ENCODE results near the gene LRRC23. TPM values are rescaled to one million over a fixed set of nuclear protein-coding genes. Genes with fewer than 3 reads are reported as not detected.

The LRRC23 gene
- total RNA-seq, 6 experiments from 2014 or later = 5.5 to 7.9 (median 6.6) TPM

GRCh38 chr12:6961278-6961694, 56.7 kb downstream of the LRRC23 start:
- Mint-ChIP-seq H3K27me3 (ENCODE audit: insufficient read depth) (no peaks in the 10 kb centered on the region), H3K36me3 (ENCODE audit: low read depth) (peaks cover 7% of the 10 kb centered on the region), H3K4me3 (peak overlapping the region; percentile 61; the same call in 1 of the 2 replicates), H3K27ac (peak overlapping the region; percentile 95), H3K4me1 (ENCODE audit: low read depth) (peaks cover 25% of the 10 kb centered on the region), H3K9me3 (no peaks in the 10 kb centered on the region)
- TF ChIP-seq, protein P1, sequence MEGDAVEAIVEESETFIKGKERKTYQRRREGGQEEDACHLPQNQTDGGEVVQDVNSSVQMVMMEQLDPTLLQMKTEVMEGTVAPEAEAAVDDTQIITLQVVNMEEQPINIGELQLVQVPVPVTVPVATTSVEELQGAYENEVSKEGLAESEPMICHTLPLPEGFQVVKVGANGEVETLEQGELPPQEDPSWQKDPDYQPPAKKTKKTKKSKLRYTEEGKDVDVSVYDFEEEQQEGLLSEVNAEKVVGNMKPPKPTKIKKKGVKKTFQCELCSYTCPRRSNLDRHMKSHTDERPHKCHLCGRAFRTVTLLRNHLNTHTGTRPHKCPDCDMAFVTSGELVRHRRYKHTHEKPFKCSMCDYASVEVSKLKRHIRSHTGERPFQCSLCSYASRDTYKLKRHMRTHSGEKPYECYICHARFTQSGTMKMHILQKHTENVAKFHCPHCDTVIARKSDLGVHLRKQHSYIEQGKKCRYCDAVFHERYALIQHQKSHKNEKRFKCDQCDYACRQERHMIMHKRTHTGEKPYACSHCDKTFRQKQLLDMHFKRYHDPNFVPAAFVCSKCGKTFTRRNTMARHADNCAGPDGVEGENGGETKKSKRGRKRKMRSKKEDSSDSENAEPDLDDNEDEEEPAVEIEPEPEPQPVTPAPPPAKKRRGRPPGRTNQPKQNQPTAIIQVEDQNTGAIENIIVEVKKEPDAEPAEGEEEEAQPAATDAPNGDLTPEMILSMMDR (IDR thresholded peaks at IDR 0.05) = no peak
- no peak for DNase-seq

- TF ChIP-seq, protein P1 (IDR thresholded peaks at IDR 0.05) = peak; percentile 71
- DNase-seq = peak; percentile 45
- Mint-ChIP-seq H3K27ac (peak overlapping the region; percentile 95), H3K9me3 (no peaks in the 10 kb centered on the region), H3K36me3 (ENCODE audit: low read depth) (peaks cover 9% of the 10 kb centered on the region), H3K27me3 (ENCODE audit: insufficient read depth) (no peaks in the 10 kb centered on the region), H3K4me3 (peak overlapping the region; percentile 61; the same call in 1 of the 2 replicates), H3K4me1 (ENCODE audit: low read depth) (peaks cover 25% of the 10 kb centered on the region)
These were observed 57.2 kb downstream of the LRRC23 start for GRCh38 chr12:6961695-6962284.

GRCh38 chr12:6962285-6963015, 57.8 kb downstream of the LRRC23 start:
- no peaks in the 10 kb centered on the region for H3K27me3 Mint-ChIP-seq (ENCODE audit: insufficient read depth)
- H3K4me1 Mint-ChIP-seq (ENCODE audit: low read depth) = peaks cover 25% of the 10 kb centered on the region
- H3K4me3 Mint-ChIP-seq = no peak overlapping the region; the same call in 1 of the 2 replicates
- no peaks in the 10 kb centered on the region for H3K9me3 Mint-ChIP-seq
- no peak for DNase-seq
- TF ChIP-seq, protein P1 (IDR thresholded peaks at IDR 0.05) = no peak
- peak overlapping the region; percentile 95 for H3K27ac Mint-ChIP-seq
- peaks cover 9% of the 10 kb centered on the region for H3K36me3 Mint-ChIP-seq (ENCODE audit: low read depth)

DNA sequence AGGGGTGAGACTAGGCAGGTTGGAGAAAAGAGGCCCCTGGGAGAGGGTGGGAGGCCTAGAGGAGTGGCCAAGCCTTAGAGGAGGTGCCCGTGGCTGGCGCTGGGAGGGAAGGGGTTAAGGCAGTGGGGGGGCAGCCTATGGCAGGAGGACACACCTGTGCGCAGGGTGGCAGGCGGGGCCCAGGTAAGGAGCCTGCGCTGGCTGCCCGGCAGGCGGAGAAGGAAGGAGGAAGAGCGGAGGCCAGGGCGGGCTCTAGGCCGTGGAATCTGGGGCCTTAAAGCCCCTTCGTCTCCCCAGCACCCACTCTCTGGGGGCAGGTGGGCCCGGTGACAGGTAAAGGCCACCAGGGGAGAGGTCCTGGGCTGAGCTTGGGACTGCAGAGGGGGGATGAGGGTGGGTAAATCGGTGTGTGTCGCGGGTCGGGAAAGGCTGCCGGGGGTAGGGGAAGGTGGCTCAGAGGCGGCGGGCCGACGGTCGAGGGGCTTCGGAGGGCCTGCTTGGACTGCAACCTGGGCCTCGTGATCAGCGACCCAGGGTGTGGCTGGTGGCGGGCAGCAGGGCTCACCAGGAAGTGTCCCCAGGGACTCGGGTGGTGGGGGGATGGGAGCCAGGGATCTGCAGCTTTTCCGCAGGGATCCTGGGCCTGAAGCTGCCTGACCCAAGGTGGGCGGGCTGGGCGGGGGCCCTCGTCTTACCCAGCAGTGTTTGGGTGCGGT, 58.6 kb downstream of the LRRC23 start:
- H3K27ac Mint-ChIP-seq = 0 out of 2 replicates have a peak overlapping the region, but pooled peaks have one; percentile 33
- peaks cover 9% of the 10 kb centered on the region for H3K36me3 Mint-ChIP-seq (ENCODE audit: low read depth)
- no peaks in the 10 kb centered on the region for H3K9me3 Mint-ChIP-seq
- H3K4me3 Mint-ChIP-seq = no peak overlapping the region
- peaks cover 25% of the 10 kb centered on the region for H3K4me1 Mint-ChIP-seq (ENCODE audit: low read depth)
- TF ChIP-seq, protein P1 (IDR thresholded peaks at IDR 0.05) = no peak
- no peak for DNase-seq
- no peaks in the 10 kb centered on the region for H3K27me3 Mint-ChIP-seq (ENCODE audit: insufficient read depth)

Small RNA genes within 50 kb of the gene (microRNA-seq; reads per million reads assigned to microRNA genes)
- gene MIR141 = not detected
- gene MIR200C = 15.4 reads per million, percentile 20 among the genes with 10 or more reads in this experiment

Other genes with a start within 250 kb of the LRRC23 start
- gene ING4, start 241.7 kb upstream of the LRRC23 start, total RNA-seq (2021; fragmentation: NEBNext Ultra II Directional; extraction: Animal tissue kit (Norgen Biotek cat#: 25700)) = 10 to 100 TPM; 19.7 to 26.8 (median 21.7) TPM
- gene ZNF384, start 215.4 kb upstream of the LRRC23 start, total RNA-seq (2021; fragmentation: NEBNext Ultra II Directional; extraction: Animal tissue kit (Norgen Biotek cat#: 25700)) = 10 to 100 TPM; 32.8 to 43.9 (median 41.1) TPM
- gene PIANP, start 204.0 kb upstream of the LRRC23 start, total RNA-seq (2021; fragmentation: NEBNext Ultra II Directional; extraction: Animal tissue kit (Norgen Biotek cat#: 25700)) = 1 to 10 TPM; 2.6 to 4.6 (median 3.8) TPM
- 100 to 1,000 TPM; 103 to 122 (median 108) TPM for gene COPS7A, start 180.8 kb upstream of the LRRC23 start, total RNA-seq (2021; fragmentation: NEBNext Ultra II Directional; extraction: Animal tissue kit (Norgen Biotek cat#: 25700))
- 100 to 1,000 TPM; 273 to 329 (median 298) TPM for gene MLF2, start 151.7 kb upstream of the LRRC23 start, total RNA-seq (2021; fragmentation: NEBNext Ultra II Directional; extraction: Animal tissue kit (Norgen Biotek cat#: 25700))
- gene PTMS, start 138.5 kb upstream of the LRRC23 start, total RNA-seq (2021; fragmentation: NEBNext Ultra II Directional; extraction: Animal tissue kit (Norgen Biotek cat#: 25700)) = 100 to 1,000 TPM; 423 to 607 (median 561) TPM
- gene LAG3, start 132.3 kb upstream of the LRRC23 start, total RNA-seq (2021; fragmentation: NEBNext Ultra II Directional; extraction: Animal tissue kit (Norgen Biotek cat#: 25700)) = under 1 TPM; 0.15 to 0.64 (median 0.50) TPM
- under 1 TPM in 3 of 6 experiments, not detected in 3; 0.11 to 0.25 (median 0.11) TPM for gene CD4, start 115.3 kb upstream of the LRRC23 start, total RNA-seq (2021; fragmentation: NEBNext Ultra II Directional; extraction: Animal tissue kit (Norgen Biotek cat#: 25700))
- 1 to 10 TPM in 5 of 6 experiments, under 1 TPM in 1; 0.78 to 3.1 (median 2.6) TPM for gene GPR162, start 83.0 kb upstream of the LRRC23 start, total RNA-seq (2021; fragmentation: NEBNext Ultra II Directional; extraction: Animal tissue kit (Norgen Biotek cat#: 25700))
- gene P3H3, start 76.4 kb upstream of the LRRC23 start, total RNA-seq (2021; fragmentation: NEBNext Ultra II Directional; extraction: Animal tissue kit (Norgen Biotek cat#: 25700)) = 100 to 1,000 TPM in 4 of 6 experiments, 10 to 100 TPM in 2; 94.0 to 109 (median 103) TPM
- gene GNB3, start 63.9 kb upstream of the LRRC23 start, total RNA-seq (2021; fragmentation: NEBNext Ultra II Directional; extraction: Animal tissue kit (Norgen Biotek cat#: 25700)) = 1 to 10 TPM; 4.3 to 7.2 (median 6.3) TPM
- 10 to 100 TPM; 24.0 to 62.5 (median 56.3) TPM for gene CDCA3, start 53.5 kb upstream of the LRRC23 start, total RNA-seq (2021; fragmentation: NEBNext Ultra II Directional; extraction: Animal tissue kit (Norgen Biotek cat#: 25700))
- 100 to 1,000 TPM; 149 to 211 (median 182) TPM for gene USP5, start 52.7 kb upstream of the LRRC23 start, total RNA-seq (2021; fragmentation: NEBNext Ultra II Directional; extraction: Animal tissue kit (Norgen Biotek cat#: 25700))
- gene TPI1, start 37.3 kb upstream of the LRRC23 start, total RNA-seq (2021; fragmentation: NEBNext Ultra II Directional; extraction: Animal tissue kit (Norgen Biotek cat#: 25700)) = 100 to 1,000 TPM; 853 to 931 (median 870) TPM
- gene SPSB2, start 31.5 kb upstream of the LRRC23 start, total RNA-seq (2021; fragmentation: NEBNext Ultra II Directional; extraction: Animal tissue kit (Norgen Biotek cat#: 25700)) = 10 to 100 TPM; 12.1 to 13.9 (median 13.0) TPM
- 10 to 100 TPM; 18.9 to 26.9 (median 24.7) TPM for gene ENO2, start 9.8 kb downstream of the LRRC23 start, total RNA-seq (2021; fragmentation: NEBNext Ultra II Directional; extraction: Animal tissue kit (Norgen Biotek cat#: 25700))
- gene ATN1, start 23.1 kb downstream of the LRRC23 start, total RNA-seq (2021; fragmentation: NEBNext Ultra II Directional; extraction: Animal tissue kit (Norgen Biotek cat#: 25700)) = 100 to 1,000 TPM in 4 of 6 experiments, 10 to 100 TPM in 2; 96.8 to 120 (median 107) TPM
- not detected for gene RNU7-1, start 39.0 kb downstream of the LRRC23 start, total RNA-seq (2021; fragmentation: NEBNext Ultra II Directional; extraction: Animal tissue kit (Norgen Biotek cat#: 25700))
- gene C12orf57, start 39.2 kb downstream of the LRRC23 start, total RNA-seq (2021; fragmentation: NEBNext Ultra II Directional; extraction: Animal tissue kit (Norgen Biotek cat#: 25700)) = 100 to 1,000 TPM; 115 to 131 (median 123) TPM
- gene PTPN6, start 46.5 kb downstream of the LRRC23 start, total RNA-seq (2021; fragmentation: NEBNext Ultra II Directional; extraction: Animal tissue kit (Norgen Biotek cat#: 25700)) = not detected
- gene PHB2, start 65.8 kb downstream of the LRRC23 start, total RNA-seq (2021; fragmentation: NEBNext Ultra II Directional; extraction: Animal tissue kit (Norgen Biotek cat#: 25700)) = 100 to 1,000 TPM; 160 to 198 (median 182) TPM
- gene EMG1, start 66.1 kb downstream of the LRRC23 start, total RNA-seq (2021; fragmentation: NEBNext Ultra II Directional; extraction: Animal tissue kit (Norgen Biotek cat#: 25700)) = 10 to 100 TPM; 64.9 to 83.7 (median 75.6) TPM
- gene LPCAT3, start 113.7 kb downstream of the LRRC23 start, total RNA-seq (2021; fragmentation: NEBNext Ultra II Directional; extraction: Animal tissue kit (Norgen Biotek cat#: 25700)) = 10 to 100 TPM; 17.4 to 28.4 (median 21.6) TPM
- 10 to 100 TPM; 21.9 to 30.8 (median 30.2) TPM for gene C1S, start 155.9 kb downstream of the LRRC23 start, total RNA-seq (2021; fragmentation: NEBNext Ultra II Directional; extraction: Animal tissue kit (Norgen Biotek cat#: 25700))
- 10 to 100 TPM in 5 of 6 experiments, 1 to 10 TPM in 1; 9.3 to 43.4 (median 36.0) TPM for gene C1R, start 187.6 kb downstream of the LRRC23 start, total RNA-seq (2021; fragmentation: NEBNext Ultra II Directional; extraction: Animal tissue kit (Norgen Biotek cat#: 25700))
- gene C1RL, start 204.4 kb downstream of the LRRC23 start, total RNA-seq (2021; fragmentation: NEBNext Ultra II Directional; extraction: Animal tissue kit (Norgen Biotek cat#: 25700)) = 10 to 100 TPM in 5 of 6 experiments, 1 to 10 TPM in 1; 8.5 to 20.0 (median 15.8) TPM
- not detected for gene RBP5, start 224.1 kb downstream of the LRRC23 start, total RNA-seq (2021; fragmentation: NEBNext Ultra II Directional; extraction: Animal tissue kit (Norgen Biotek cat#: 25700))
- 10 to 100 TPM; 10.4 to 15.5 (median 13.7) TPM for gene CLSTN3, start 225.5 kb downstream of the LRRC23 start, total RNA-seq (2021; fragmentation: NEBNext Ultra II Directional; extraction: Animal tissue kit (Norgen Biotek cat#: 25700))

All from HFFc6 (cell line).